HFFc6 (cell line): ENCODE measurements around the gene CCDC142. TPM values are rescaled to one million over a fixed set of nuclear protein-coding genes. Genes with fewer than 3 reads are reported as not detected.

Experiments used
- DNase-seq: peaks from one replicate; pipeline ENCODE4 v3.0.0-alpha.2; 2018
- H3K27ac Mint-ChIP-seq: 2 replicates; pipeline ENCODE4 v1.8.0; 2020; ENCODE audit warnings: mild to moderate bottlenecking, mixed read lengths
- H3K27me3 Mint-ChIP-seq: 2 replicates; pipeline ENCODE4 v1.8.0; 2021; ENCODE audit warnings: mild to moderate bottlenecking, moderate library complexity, mixed read lengths; ENCODE audit not compliant: insufficient read depth
- H3K36me3 Mint-ChIP-seq: 2 replicates; pipeline ENCODE4 v1.8.0; 2021; ENCODE audit warnings: low read depth, mixed read lengths
- H3K4me1 Mint-ChIP-seq: 2 replicates; pipeline ENCODE4 v1.8.0; 2020; ENCODE audit warnings: low read depth, mixed read lengths
- H3K4me3 Mint-ChIP-seq: 2 replicates; pipeline ENCODE4 v1.8.0; 2020; ENCODE audit warnings: mild to moderate bottlenecking, moderate library complexity, mixed read lengths
- H3K9me3 Mint-ChIP-seq: 2 replicates; pipeline ENCODE4 v1.8.0; 2020; ENCODE audit warnings: mild to moderate bottlenecking, mixed read lengths
- CTCF ChIP-seq: fragments of 200-600 bp; sonication (generic); IDR thresholded peaks from 2 replicates; pipeline ENCODE4 v1.5.0; 2021; ENCODE audit warnings: antibody characterized with exemption, mild to moderate bottlenecking
- total RNA-seq, 6 experiments: library from RNA; stranded (reverse); fragmentation: NEBNext Ultra II Directional; extraction: Animal tissue kit (Norgen Biotek cat#: 25700); gene quantifications; 2 replicates in 1 of 6; 3 replicates in 5 of 6; pipeline ENCODE4 v1.2.3, GENCODE V29; 2021

The CCDC142 gene
- total RNA-seq, 6 experiments from 2014 or later: 8.5 to 11.1 (median 10.2) TPM

DNA sequence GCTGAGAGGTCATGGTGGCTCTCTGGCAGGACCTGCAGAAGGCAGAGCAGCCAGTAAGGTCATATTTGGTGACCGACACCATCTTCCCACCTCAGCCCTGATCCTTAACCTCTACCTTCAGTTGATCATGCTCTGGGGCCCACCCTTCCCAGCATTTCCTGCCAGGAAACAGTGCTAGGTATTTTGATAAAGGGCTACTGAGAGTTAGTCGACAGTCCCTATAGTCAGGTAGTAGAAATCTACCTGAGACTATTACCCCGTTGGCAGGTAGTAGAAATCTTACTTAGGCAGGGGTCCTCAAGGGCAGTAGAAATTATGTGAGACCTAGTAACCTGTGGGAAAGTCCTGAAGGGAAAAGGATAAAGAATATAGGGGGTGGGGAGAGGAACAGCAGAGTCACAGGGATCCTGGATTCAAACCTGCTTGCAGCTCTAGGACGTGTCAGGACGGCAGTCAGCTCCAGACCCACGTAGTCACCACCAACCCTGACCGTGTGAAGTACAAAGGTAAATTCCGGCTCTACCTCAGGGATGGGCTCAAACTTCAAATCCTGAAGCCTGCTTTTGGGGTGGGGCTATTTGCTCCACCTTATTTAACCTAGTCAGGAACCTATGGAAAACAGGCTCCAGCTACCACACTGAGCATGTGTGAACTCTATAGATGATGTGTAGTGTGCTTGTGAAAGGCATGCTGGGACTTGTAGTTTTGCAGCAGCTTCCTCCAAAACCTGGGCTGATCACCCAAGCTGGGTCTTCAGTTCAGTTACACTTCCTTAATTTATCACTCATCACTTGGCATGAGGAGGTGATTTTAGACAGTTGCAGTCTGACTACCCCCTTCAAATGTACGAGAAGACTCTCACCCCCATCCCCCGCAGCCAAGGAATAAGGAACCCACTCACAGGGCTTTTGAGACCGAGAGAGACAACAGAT lies 43.2 kb upstream of the CCDC142 start, which contains the start of gene DQX1:
TSS of gene DQX1 (minus strand) at position 515 of the 932 bp plus-strand sequence. CDS start at position 13, 502 bp downstream.
- peaks cover 6% of the 10 kb centered on the region for H3K27me3 Mint-ChIP-seq
- no peak for TF ChIP-seq CTCF
- H3K4me3 Mint-ChIP-seq: peak within 1 kb of the TSS; percentile 33; the same call in 1 of the 2 replicates
- no peak for DNase-seq
- no peak within 1 kb of the TSS for H3K27ac Mint-ChIP-seq
- peaks cover 30% of the 10 kb centered on the region for H3K36me3 Mint-ChIP-seq
- no peaks in the 10 kb centered on the region for H3K9me3 Mint-ChIP-seq
- peaks cover 19% of the 10 kb centered on the region for H3K4me1 Mint-ChIP-seq

DNA sequence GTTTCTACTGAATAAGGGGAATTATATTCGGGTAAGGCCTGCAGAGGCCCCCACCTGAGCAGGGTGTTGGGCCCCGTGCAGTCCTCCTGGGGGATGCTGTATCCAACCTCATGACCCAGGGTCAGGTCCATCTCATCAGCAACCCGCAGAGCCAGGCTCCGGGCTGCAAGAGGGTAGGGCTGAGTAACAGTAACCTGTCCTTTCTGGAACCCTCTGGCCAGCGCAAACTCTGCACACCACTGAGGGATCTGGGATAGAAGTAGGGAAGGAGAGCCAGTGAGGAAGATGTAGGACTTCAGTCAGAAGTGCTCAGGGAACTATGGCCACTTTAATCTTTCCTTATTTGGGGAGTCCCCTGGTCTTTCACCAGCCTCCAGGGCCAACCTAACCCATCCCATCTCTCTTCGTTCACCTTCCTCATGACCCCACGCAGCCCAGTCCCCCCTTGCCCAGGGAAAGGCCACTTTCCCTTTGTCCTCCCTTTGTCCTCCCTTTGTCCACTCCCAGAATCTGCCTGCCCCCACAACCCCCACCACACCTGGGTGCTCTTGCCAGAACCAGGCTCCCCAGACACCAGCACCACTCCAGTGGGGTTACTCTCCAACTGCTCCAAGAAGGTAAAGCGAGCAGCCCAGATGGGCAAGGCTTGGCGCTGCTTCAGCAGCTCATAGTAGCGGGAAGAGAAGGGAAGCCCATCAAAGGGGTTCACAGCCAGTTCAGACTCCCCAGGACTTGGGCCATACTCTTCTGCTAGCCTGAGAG lies 42.3 kb upstream of the CCDC142 start:
- Mint-ChIP-seq H3K27ac (no peak overlapping the region), H3K4me1 (peaks cover 15% of the 10 kb centered on the region), H3K36me3 (peaks cover 30% of the 10 kb centered on the region), H3K9me3 (no peaks in the 10 kb centered on the region), H3K27me3 (peaks cover 11% of the 10 kb centered on the region), H3K4me3 (no peak overlapping the region)
- no peak for TF ChIP-seq CTCF
- no peak for DNase-seq

GRCh38 chr2:74524005-74524404 lies 41.2 kb upstream of the CCDC142 start:
- Mint-ChIP-seq H3K4me1 (peaks cover 15% of the 10 kb centered on the region), H3K4me3 (no peak overlapping the region), H3K36me3 (peaks cover 28% of the 10 kb centered on the region), H3K9me3 (no peaks in the 10 kb centered on the region), H3K27ac (no peak overlapping the region), H3K27me3 (peaks cover 18% of the 10 kb centered on the region)
- no peak for DNase-seq
- no peak for TF ChIP-seq CTCF

DNA sequence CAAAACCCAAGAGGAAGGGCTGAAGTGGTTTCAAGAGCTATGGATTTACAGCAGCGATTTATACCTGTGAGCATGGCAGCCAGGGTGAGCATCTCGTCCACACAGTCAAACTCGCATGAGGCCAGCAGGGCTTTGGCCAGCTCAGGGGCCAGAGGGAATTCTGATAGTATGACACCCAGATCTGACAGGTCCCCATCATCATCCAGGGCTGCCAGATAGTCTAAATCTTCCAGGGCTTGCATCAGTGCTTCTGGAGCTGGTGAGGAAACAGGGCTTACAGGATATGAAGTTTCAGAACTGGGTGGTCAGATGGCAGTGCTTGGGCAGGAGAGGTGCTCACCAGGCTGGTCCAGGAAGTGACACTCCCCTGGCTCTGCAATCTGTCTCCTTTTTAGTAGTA lies 39.7 kb upstream of the CCDC142 start:
- Mint-ChIP-seq H3K9me3 (no peaks in the 10 kb centered on the region), H3K4me3 (no peak overlapping the region), H3K27me3 (peaks cover 23% of the 10 kb centered on the region), H3K4me1 (peaks cover 2% of the 10 kb centered on the region; the same call in 1 of the 2 replicates), H3K27ac (no peak overlapping the region), H3K36me3 (peaks cover 19% of the 10 kb centered on the region)
- no peak for TF ChIP-seq CTCF
- DNase-seq: no peak

DNA sequence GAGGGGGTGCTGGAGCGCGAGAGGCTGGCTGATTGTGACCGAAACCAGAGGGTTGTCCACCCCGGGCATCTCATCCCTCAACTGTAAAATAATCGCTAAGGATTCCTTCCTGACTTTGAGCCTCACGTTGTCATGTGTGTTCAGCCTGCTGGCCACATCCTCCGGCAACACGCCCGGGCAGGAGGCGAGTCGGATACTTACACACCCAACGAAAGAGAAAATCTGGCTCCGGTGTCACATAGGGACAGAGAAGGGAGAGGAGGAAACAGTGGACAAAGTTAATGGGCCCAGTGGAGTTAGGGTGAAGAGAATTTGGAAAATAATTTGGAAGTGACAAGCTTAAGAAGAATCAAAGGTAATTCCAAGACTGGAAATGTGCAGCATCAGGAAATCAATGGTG lies 33.9 kb upstream of the CCDC142 start:
- H3K4me3 Mint-ChIP-seq: no peak overlapping the region
- H3K27me3 Mint-ChIP-seq: peaks cover 52% of the 10 kb centered on the region

More for the DNA sequence above, 33.9 kb upstream of the CCDC142 start:
- no peak for DNase-seq
- no peak overlapping the region for H3K27ac Mint-ChIP-seq
- H3K36me3 Mint-ChIP-seq: peaks cover 5% of the 10 kb centered on the region; the same call in 1 of the 2 replicates
- TF ChIP-seq CTCF: no peak
- H3K9me3 Mint-ChIP-seq: no peaks in the 10 kb centered on the region
- peaks cover 2% of the 10 kb centered on the region for H3K4me1 Mint-ChIP-seq
